HepG2 (cell line): ENCODE results near the gene FAM118A. TPM values are rescaled to one million over a fixed set of nuclear protein-coding genes. Genes with fewer than 3 reads are reported as not detected.

Source experiments
- ATAC-seq: fragments of 200-7000 bp; cut with Tn5 transposase; 3 replicates; pipeline ENCODE4 v1.9.1; 2020; ENCODE audit warnings: mild to moderate bottlenecking, moderate library complexity
- BruUV-seq: library from RNA; stranded (reverse); fragments of 400-500 nt; replicated peaks from 2 replicates; lab custom pipeline; 2021; lab: Mats Ljungman, UMichigan
- CTCF ChIA-PET: fragments of 300-600 bp; formaldehyde crosslinking; extraction: SDS; loops from one replicate; lab custom pipeline; 2021; ENCODE audit warnings: low total read pairs, inconsistent platforms, low intra/inter-chr PET ratio; lab: Yijun Ruan, JAX
- POLR2A ChIA-PET: fragments of 350-600 bp; sonication (Branson Sonifier 250); formaldehyde crosslinking; loops from one replicate; lab custom pipeline; 2020; ENCODE audit warnings: antibody characterized with exemption, inconsistent platforms; lab: Yijun Ruan, JAX
- DNase-seq: peaks from one replicate; pipeline ENCODE4 v3.0.0-alpha.2; 2015; ENCODE audit warnings: low spot score
- FAIRE-seq: peaks from 3 replicates; lab custom pipeline; 2011; peaks lifted over from hg19 to GRCh38; lab: Jason Lieb, UNC
- H2AFZ ChIP-seq: one replicate; pipeline ENCODE4 v1.6.1; 2011; ENCODE audit warnings: low read length, inconsistent platforms
- H3K27ac ChIP-seq: fragments of 300-600 bp; 3 replicates; pipeline ENCODE4 v1.8.0; 2011; ENCODE audit warnings: mixed run types, mild to moderate bottlenecking, mixed read lengths, low read length, inconsistent platforms; ENCODE audit not compliant: insufficient read depth; ENCODE audit errors: extremely low read length
- H3K27me3 ChIP-seq, 2 experiments: fragments of 200-600 bp in 1 of 2; 2 replicates in 1 of 2; 3 replicates in 1 of 2; pipeline versions ENCODE4 v1.6.0 to v1.8.0; 2011; ENCODE audit warnings: low read length in 2 of 2, mild to moderate bottlenecking in 2 of 2, moderate library complexity in 2 of 2, inconsistent platforms in 1 of 2; ENCODE audit not compliant: insufficient read depth in 2 of 2, control insufficient read depth in 1 of 2
- H3K36me3 ChIP-seq, 2 experiments: fragments of 200-600 bp in 1 of 2; replicated peaks in 1 of 2; 2 replicates in 1 of 2; 3 replicates in 1 of 2; pipeline versions ENCODE4 v1.5.1 to v1.8.0; 2011; ENCODE audit warnings: low read length in 2 of 2, inconsistent platforms in 1 of 2; ENCODE audit not compliant: insufficient read depth in 2 of 2, control insufficient read depth in 1 of 2
- H3K4me1 ChIP-seq: 2 replicates; pipeline ENCODE4 v1.5.1; 2012; ENCODE audit warnings: low read length, inconsistent platforms; ENCODE audit not compliant: insufficient read depth
- H3K4me2 ChIP-seq: 2 replicates; pipeline ENCODE4 v1.6.0; 2011; ENCODE audit warnings: low read depth, low read length, inconsistent platforms
- H3K4me3 ChIP-seq, 3 experiments: fragments of 200-600 bp in 1 of 3; sonication (generic), shearing (Covaris generic) in 1 of 3; replicated peaks in 1 of 3; 2 replicates each; pipeline ENCODE4 v1.5.1; 2011 to 2016; ENCODE audit warnings: low read length in 3 of 3, inconsistent platforms in 2 of 3, low read depth in 2 of 3, mild to moderate bottlenecking in 2 of 3, control low read depth in 1 of 3, mixed read lengths in 1 of 3; ENCODE audit not compliant: insufficient read depth in 1 of 3
- H3K79me2 ChIP-seq: one replicate; pipeline ENCODE4 v1.6.1; 2011; ENCODE audit warnings: low read length, inconsistent platforms; ENCODE audit not compliant: insufficient read depth
- H3K9ac ChIP-seq: 2 replicates; pipeline ENCODE4 v1.6.0; 2011; ENCODE audit warnings: mild to moderate bottlenecking, low read depth, low read length, inconsistent platforms; ENCODE audit not compliant: insufficient read depth
- H3K9me3 ChIP-seq: 2 replicates; pipeline ENCODE4 v1.5.1; 2012; ENCODE audit warnings: mild to moderate bottlenecking, low read length
- H4K20me1 ChIP-seq: 2 replicates; pipeline ENCODE4 v1.6.0; 2011; ENCODE audit warnings: inconsistent platforms, mild to moderate bottlenecking, low read length, moderate library complexity; ENCODE audit not compliant: insufficient read depth
- MAFG ChIP-seq: sonication (generic); formaldehyde crosslinking; IDR thresholded peaks from 2 replicates; pipeline ENCODE4 v1.5.1; 2020; ENCODE audit warnings: mild to moderate bottlenecking, missing genetic modification reagents
- MED13 ChIP-seq: sonication (generic); formaldehyde crosslinking; IDR thresholded peaks from 2 replicates; pipeline ENCODE4 v1.5.0; 2020; ENCODE audit warnings: missing genetic modification reagents
- TBX2 ChIP-seq: sonication (generic); formaldehyde crosslinking; IDR thresholded peaks from 2 replicates; pipeline ENCODE4 v1.5.0; 2020; ENCODE audit warnings: missing genetic modification reagents, mild to moderate bottlenecking, borderline replicate concordance
- YY1 ChIP-seq: IDR thresholded peaks from 2 replicates; pipeline ENCODE4 v1.6.1; 2011; ENCODE audit warnings: low read length, low read depth, moderate library complexity, mild to moderate bottlenecking; ENCODE audit not compliant: insufficient read depth, insufficient replicate concordance
- ZFP62 ChIP-seq: sonication (generic); formaldehyde crosslinking; IDR thresholded peaks from 2 replicates; pipeline ENCODE4 v1.4.0; 2020; ENCODE audit warnings: missing genetic modification reagents
- ZNF549 ChIP-seq: sonication (generic); formaldehyde crosslinking; IDR thresholded peaks from 2 replicates; pipeline ENCODE4 v1.5.0; 2020; ENCODE audit warnings: missing genetic modification reagents
- ZNF616 ChIP-seq: sonication (generic); formaldehyde crosslinking; IDR thresholded peaks from 2 replicates; pipeline ENCODE4 v1.5.0; 2020; ENCODE audit warnings: low read depth, mild to moderate bottlenecking, missing genetic modification reagents
- ZNF747 ChIP-seq: sonication (generic); formaldehyde crosslinking; IDR thresholded peaks from 2 replicates; pipeline ENCODE4 v1.8.1; 2023; ENCODE audit warnings: missing genetic modification reagents, mild to moderate bottlenecking, borderline replicate concordance
- ZSCAN21 ChIP-seq: sonication (generic); formaldehyde crosslinking; IDR thresholded peaks from 2 replicates; pipeline ENCODE4 v1.8.0; 2022; ENCODE audit warnings: mild to moderate bottlenecking, missing genetic modification reagents, moderate library complexity, borderline replicate concordance
- WGBS: methylation state at CpG from one replicate; pipeline ENCODE4 v1.1.6; 2017; ENCODE audit warnings: low lambda C conversion rate; 5-methylcytosine and 5-hydroxymethylcytosine counted together
- in situ Hi-C: cut with HindIII; loops from 2 replicates; pipeline ENCODE4 v1.10.0; 2017; ENCODE audit warnings: low pct_unique_long_range_greater_than_20kb; ENCODE audit not compliant: extremely low pct_ligation_motif_present
- intact Hi-C: fragments of 100-400 bp; cut with micrococcal nuclease; formaldehyde crosslinking; loops from one replicate; pipeline ENCODE4 v1.10.0; 2022; ENCODE audit not compliant: unreplicated experiment
- polyA plus RNA-seq, 8 experiments: library from polyadenylated mRNA; depleted of rRNA in 3 of 8; stranded (reverse) in 7 of 8; unstranded in 1 of 8; fragments of >200 nt; fragmentation: Illumina TruSeq in 4 of 8; extraction: Trizol in 4 of 8; gene quantifications; 2 replicates each; pipeline versions ENCODE4 v1.2.1 to v1.2.3, GENCODE V29; 2011 to 2016; ENCODE audit warnings: low read depth in 4 of 8, missing spikeins in 1 of 8, mixed read lengths in 1 of 8; ENCODE audit not compliant: insufficient read depth in 1 of 8
- total RNA-seq, 5 experiments: library from RNA; depleted of rRNA; stranded (reverse); fragments of >200 nt; fragmentation: Illumina TruSeq; extraction: Trizol; gene quantifications; 2 replicates each; pipeline ENCODE4 v1.2.3, GENCODE V29; 2016; ENCODE audit warnings: low read depth in 1 of 5
- TF ChIP-seq, protein P1 (sequence below): sonication (generic); formaldehyde crosslinking; IDR thresholded peaks from 2 replicates; pipeline ENCODE4 v1.4.0; 2020; ENCODE audit warnings: missing genetic modification reagents

Gene FAM118A
- total and polyA plus RNA-seq, 2 of the 13 experiments (the other 11 are each of a cell fraction or from before 2014, with no cell fraction given) = 36.7 to 48.2 TPM

DNA sequence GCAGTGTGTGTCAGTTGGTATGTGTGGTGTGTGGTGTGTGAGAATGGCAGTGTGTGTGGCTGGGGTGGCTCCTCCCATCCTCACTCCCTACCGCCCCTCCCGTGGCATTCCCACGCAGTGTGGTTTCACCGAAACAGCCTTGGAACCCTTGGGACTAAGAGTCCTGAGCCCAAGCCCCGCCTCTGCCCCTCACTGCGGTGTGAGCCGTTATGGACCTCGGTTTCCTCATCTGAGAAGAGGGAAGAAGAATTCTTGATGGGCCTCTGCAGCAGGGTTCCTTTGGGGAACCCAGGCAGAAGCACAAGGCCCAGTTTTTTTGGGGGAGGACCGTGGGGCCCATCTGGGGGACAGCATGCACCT lies 17.8 kb upstream of the FAM118A start:
- CTCF ChIA-PET = no interaction called here
- Histone ChIP-seq H3K4me2 (no peak overlapping the region), H3K79me2 (no peaks in the 10 kb centered on the region), H3K9ac (no peak overlapping the region), H3K4me3 (no peak overlapping the region), H3K4me1 (peaks cover 26% of the 10 kb centered on the region), H3K36me3 (no peaks in the 10 kb centered on the region), H3K27ac (no peak overlapping the region), H2AFZ (no peak overlapping the region), H3K9me3 (no peaks in the 10 kb centered on the region), H4K20me1 (no peaks in the 10 kb centered on the region), H3K27me3 (no peaks in the 10 kb centered on the region)
- POLR2A ChIA-PET = no interaction called here
- ATAC-seq (no peak), DNase-seq (no peak), FAIRE-seq (no peak)
- in situ Hi-C loops (no loop called here), intact Hi-C loops (no loop called here)
- 100% methylated on average over 6 of the region's 9 CpGs for WGBS
- no TSS peak for BruUV-seq
- TF ChIP-seq YY1 (no peak), MAFG (no peak), ZNF549 (no peak), ZNF616 (no peak), TBX2 (CRISPR knock-in tag) (no peak), MED13 (CRISPR knock-in tag) (no peak), ZNF747 (no peak), ZSCAN21 (no peak), ZFP62 (no peak)
- TF ChIP-seq, protein P1, sequence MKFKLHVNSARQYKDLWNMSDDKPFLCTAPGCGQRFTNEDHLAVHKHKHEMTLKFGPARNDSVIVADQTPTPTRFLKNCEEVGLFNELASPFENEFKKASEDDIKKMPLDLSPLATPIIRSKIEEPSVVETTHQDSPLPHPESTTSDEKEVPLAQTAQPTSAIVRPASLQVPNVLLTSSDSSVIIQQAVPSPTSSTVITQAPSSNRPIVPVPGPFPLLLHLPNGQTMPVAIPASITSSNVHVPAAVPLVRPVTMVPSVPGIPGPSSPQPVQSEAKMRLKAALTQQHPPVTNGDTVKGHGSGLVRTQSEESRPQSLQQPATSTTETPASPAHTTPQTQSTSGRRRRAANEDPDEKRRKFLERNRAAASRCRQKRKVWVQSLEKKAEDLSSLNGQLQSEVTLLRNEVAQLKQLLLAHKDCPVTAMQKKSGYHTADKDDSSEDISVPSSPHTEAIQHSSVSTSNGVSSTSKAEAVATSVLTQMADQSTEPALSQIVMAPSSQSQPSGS (CRISPR knock-in tag) = no peak
